NCI-H1092 treated with DMSO at 0.1 percent for 48 hours (cell line): Measurements from ENCODE around the gene BAIAP2L1.
"Not testable (repeated sequence)": the region's sequence is repeated elsewhere in the genome, so short reads cannot be mapped to it uniquely, and the experiment has no call there.

Source experiments
- DNase-seq: peaks from one replicate; lab custom pipeline; 2025; lab: John Stamatoyannopoulos, UW

The BAIAP2L1 gene

GRCh38 chr7:98400542-98401340, at the start of gene BAIAP2L1:
TSS of gene BAIAP2L1 (minus strand) at chr7:98401090. CDS start at chr7:98400852, 238 bp downstream.
- DNase-seq, result peak; percentile 86

GRCh38 chr7:98448766-98449165, 47.9 kb upstream of the BAIAP2L1 start:
- DNase-seq, result no peak

GRCh38 chr7:98440992-98441391, 40.1 kb upstream of the BAIAP2L1 start:
- not testable (repeated sequence) for DNase-seq

- DNase-seq, result no peak
Measured at GRCh38 chr7:98439484-98439883, 38.6 kb upstream of the BAIAP2L1 start.

GRCh38 chr7:98434087-98434486, 33.2 kb upstream of the BAIAP2L1 start:
- no peak for DNase-seq

GRCh38 chr7:98429799-98430198, 28.9 kb upstream of the BAIAP2L1 start:
- no peak for DNase-seq

GRCh38 chr7:98423043-98423442, 22.2 kb upstream of the BAIAP2L1 start:
- DNase-seq, result no peak

GRCh38 chr7:98420966-98421612, 20.2 kb upstream of the BAIAP2L1 start:
- DNase-seq, result peak; percentile 81

- not testable (repeated sequence) for DNase-seq
Measured at GRCh38 chr7:98419988-98420387, 19.1 kb upstream of the BAIAP2L1 start.

GRCh38 chr7:98419316-98419691, 18.4 kb upstream of the BAIAP2L1 start:
- not testable (repeated sequence) for DNase-seq

- DNase-seq, result no peak
Measured at GRCh38 chr7:98418636-98419315, 17.9 kb upstream of the BAIAP2L1 start.

- no peak for DNase-seq
Measured at GRCh38 chr7:98418271-98418635, 17.4 kb upstream of the BAIAP2L1 start.

- DNase-seq, result not testable (repeated sequence)
Measured at GRCh38 chr7:98417604-98418270, 16.8 kb upstream of the BAIAP2L1 start.

GRCh38 chr7:98414205-98414900, 13.5 kb upstream of the BAIAP2L1 start:
- no peak for DNase-seq

- DNase-seq, result not testable (repeated sequence)
Measured at GRCh38 chr7:98413655-98414054, 12.8 kb upstream of the BAIAP2L1 start.

GRCh38 chr7:98409843-98410242, 9.0 kb upstream of the BAIAP2L1 start:
- no peak for DNase-seq

- DNase-seq, result not testable (repeated sequence)
Measured at GRCh38 chr7:98408146-98408545, 7.3 kb upstream of the BAIAP2L1 start.

GRCh38 chr7:98406827-98407226, 5.9 kb upstream of the BAIAP2L1 start:
- DNase-seq, result no peak

GRCh38 chr7:98404840-98405239, 4.0 kb upstream of the BAIAP2L1 start:
- no peak for DNase-seq

- DNase-seq, result no peak
Measured at GRCh38 chr7:98399890-98400541, 874 bp downstream of the BAIAP2L1 start.

GRCh38 chr7:98399462-98399861, 1.4 kb downstream of the BAIAP2L1 start:
- DNase-seq, result no peak
